ENCODE results near the gene MINK1.

The MINK1 gene

DNA sequence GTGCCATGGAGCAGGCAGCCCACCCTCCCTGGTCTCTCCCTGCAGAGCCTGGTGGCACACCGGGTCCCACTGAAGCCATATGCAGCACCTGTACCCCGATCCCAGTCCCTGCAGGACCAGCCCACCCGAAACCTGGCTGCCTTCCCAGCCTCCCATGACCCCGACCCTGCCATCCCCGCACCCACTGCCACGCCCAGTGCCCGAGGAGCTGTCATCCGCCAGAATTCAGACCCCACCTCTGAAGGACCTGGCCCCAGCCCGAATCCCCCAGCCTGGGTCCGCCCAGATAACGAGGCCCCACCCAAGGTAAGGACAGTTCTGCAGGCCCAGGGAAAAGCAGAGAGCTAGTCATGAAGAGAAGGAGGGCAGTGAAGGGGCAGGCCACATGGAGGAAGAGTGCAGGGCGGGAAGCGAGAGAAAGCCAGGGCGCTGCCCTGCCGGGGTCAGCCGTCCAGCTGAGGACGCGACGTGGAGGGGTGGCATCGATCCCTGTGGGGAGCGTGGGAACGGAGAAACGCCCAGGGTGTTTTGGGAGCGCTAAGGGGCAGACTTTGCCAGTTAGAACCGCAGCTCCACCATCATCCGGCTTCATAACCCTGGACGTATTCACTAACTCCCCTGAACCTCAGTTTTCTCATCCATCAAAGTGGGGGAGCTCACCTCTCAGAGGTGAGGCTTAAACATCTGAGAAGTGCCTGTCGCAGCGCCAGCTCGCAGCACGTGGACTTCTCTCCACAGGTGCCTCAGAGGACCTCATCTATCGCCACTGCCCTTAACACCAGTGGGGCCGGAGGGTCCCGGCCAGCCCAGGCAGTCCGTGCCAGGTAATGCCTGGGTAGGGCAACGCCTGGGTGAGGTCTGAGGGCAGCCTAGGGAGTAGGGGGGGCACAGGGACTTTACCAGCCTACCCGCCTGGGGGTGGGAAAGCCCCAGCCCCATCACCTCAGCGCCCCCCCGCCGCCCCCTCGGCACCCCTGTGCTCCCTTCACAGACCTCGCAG lies 58.6 kb downstream of the MINK1 start:
- Histone ChIP-seq H3K9me3 (ENCODE audit: control insufficient read depth, low read length) (no peaks in the 10 kb centered on the region), H3K27ac (ENCODE audit: insufficient read depth, low read length, poor library complexity, severe bottlenecking) (no peak overlapping the region), H3K4me3 (ENCODE audit: insufficient read depth, low read depth, low read length, poor library complexity, severe bottlenecking) (no peak overlapping the region), H3K4me1 (ENCODE audit: control insufficient read depth, insufficient read depth, low read length, poor library complexity, severe bottlenecking) (no peaks in the 10 kb centered on the region), H3K36me3 (ENCODE audit: control insufficient read depth, insufficient read depth, low read length) (peaks cover 94% of the 10 kb centered on the region), H3K27me3 (replicated peaks; ENCODE audit: control insufficient read depth, insufficient read depth, low read length, poor library complexity, severe bottlenecking) (no peaks in the 10 kb centered on the region)
- no peak for DNase-seq

DNA sequence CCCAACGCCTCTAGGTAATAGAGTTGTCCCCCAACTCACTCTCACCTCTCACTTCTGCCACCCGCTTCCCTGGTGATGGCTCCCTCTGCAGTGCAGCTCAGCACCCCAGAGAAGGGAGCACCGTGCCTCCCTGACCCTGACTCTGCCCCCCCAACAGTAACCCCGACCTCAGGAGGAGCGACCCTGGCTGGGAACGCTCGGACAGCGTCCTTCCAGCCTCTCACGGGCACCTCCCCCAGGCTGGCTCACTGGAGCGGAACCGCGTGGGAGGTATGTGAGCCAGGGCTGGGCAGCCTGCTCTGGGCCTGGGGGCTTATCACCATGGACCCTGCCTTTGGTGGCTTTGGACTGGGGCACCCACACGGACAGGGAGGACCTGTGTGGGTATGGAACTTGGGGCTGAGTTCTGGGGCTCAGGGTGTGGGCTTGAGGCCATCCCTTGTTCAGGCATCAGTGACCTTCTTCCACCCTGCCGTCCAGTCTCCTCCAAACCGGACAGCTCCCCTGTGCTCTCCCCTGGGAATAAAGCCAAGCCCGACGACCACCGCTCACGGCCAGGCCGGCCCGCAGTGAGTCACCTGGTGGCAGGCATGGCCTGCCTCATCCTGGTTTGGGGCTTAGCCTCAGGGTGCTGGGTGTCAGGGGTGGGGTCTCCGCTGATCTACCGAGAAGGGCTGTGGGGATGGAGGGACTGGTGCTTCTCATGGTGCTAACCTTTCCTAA lies 59.5 kb downstream of the MINK1 start:
- H3K36me3 ChIP-seq (ENCODE audit: control insufficient read depth, insufficient read depth, low read length): peaks cover 85% of the 10 kb centered on the region
- no peaks in the 10 kb centered on the region for H3K9me3 ChIP-seq (ENCODE audit: control insufficient read depth, low read length)
- no peak overlapping the region for H3K4me3 ChIP-seq (ENCODE audit: insufficient read depth, low read depth, low read length, poor library complexity, severe bottlenecking)
- H3K4me1 ChIP-seq (ENCODE audit: control insufficient read depth, insufficient read depth, low read length, poor library complexity, severe bottlenecking): no peaks in the 10 kb centered on the region
- H3K27ac ChIP-seq (ENCODE audit: insufficient read depth, low read length, poor library complexity, severe bottlenecking): no peak overlapping the region
- DNase-seq: no peak
- no peaks in the 10 kb centered on the region for H3K27me3 ChIP-seq (replicated peaks; ENCODE audit: control insufficient read depth, insufficient read depth, low read length, poor library complexity, severe bottlenecking)

DNA sequence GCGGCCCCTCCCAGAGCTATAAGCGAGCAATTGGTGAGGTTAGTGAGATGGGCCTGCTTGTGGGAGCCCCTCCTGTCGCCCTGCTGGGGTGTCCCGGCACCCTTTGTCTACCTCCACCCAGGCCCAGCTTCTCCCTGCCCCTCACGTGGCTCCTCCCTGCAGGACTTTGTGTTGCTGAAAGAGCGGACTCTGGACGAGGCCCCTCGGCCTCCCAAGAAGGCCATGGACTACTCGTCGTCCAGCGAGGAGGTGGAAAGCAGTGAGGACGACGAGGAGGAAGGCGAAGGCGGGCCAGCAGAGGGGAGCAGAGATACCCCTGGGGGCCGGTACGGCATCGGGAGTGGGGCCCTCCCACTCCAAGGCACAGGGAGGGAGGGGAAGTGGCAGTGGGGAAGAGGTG lies 60.1 kb downstream of the MINK1 start:
- H3K9me3 ChIP-seq (ENCODE audit: control insufficient read depth, low read length): no peaks in the 10 kb centered on the region
- no peaks in the 10 kb centered on the region for H3K27me3 ChIP-seq (replicated peaks; ENCODE audit: control insufficient read depth, insufficient read depth, low read length, poor library complexity, severe bottlenecking)
- no peaks in the 10 kb centered on the region for H3K4me1 ChIP-seq (ENCODE audit: control insufficient read depth, insufficient read depth, low read length, poor library complexity, severe bottlenecking)
- H3K4me3 ChIP-seq (ENCODE audit: insufficient read depth, low read depth, low read length, poor library complexity, severe bottlenecking): no peak overlapping the region
- H3K27ac ChIP-seq (ENCODE audit: insufficient read depth, low read length, poor library complexity, severe bottlenecking): no peak overlapping the region
- peaks cover 79% of the 10 kb centered on the region for H3K36me3 ChIP-seq (ENCODE audit: control insufficient read depth, insufficient read depth, low read length)
- DNase-seq: no peak

DNA sequence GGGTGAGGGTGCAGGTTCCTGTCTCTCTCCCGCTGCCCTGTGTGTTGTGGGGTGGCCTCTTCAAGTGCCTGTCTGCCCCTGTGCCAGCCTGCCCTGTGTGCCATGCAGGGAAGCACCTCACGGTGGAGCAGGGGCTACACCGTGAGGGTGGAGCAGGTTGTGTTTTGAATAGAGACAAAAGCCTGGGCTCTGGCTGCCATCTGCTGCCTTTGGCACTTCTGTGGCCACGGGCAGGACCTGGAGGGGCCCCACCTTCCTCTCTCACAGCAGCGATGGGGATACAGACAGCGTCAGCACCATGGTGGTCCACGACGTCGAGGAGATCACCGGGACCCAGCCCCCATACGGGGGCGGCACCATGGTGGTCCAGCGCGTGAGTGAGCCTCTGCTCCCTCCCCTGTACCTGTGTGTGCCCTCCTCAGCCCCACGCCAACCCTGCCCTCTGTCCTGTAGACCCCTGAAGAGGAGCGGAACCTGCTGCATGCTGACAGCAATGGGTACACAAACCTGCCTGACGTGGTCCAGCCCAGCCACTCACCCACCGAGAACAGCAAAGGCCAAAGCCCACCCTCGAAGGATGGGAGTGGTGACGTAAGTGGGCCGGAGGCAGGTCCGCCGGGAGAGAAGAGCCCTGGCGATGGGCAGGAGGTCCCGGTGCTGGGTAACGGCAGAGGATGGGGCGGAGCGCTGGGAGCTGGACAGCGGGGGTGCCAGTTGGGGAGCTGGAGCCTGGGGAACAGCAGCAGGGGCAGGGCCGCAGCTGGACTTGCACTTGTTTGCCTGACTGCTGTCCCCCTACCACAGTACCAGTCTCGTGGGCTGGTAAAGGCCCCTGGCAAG lies 60.8 kb downstream of the MINK1 start:
- no peak for DNase-seq
- H3K4me3 ChIP-seq (ENCODE audit: insufficient read depth, low read depth, low read length, poor library complexity, severe bottlenecking): no peak overlapping the region
- no peak overlapping the region for H3K27ac ChIP-seq (ENCODE audit: insufficient read depth, low read length, poor library complexity, severe bottlenecking)
- peaks cover 5% of the 10 kb centered on the region for H3K4me1 ChIP-seq (ENCODE audit: control insufficient read depth, insufficient read depth, low read length, poor library complexity, severe bottlenecking)
- H3K36me3 ChIP-seq (ENCODE audit: control insufficient read depth, insufficient read depth, low read length): peaks cover 75% of the 10 kb centered on the region
- no peaks in the 10 kb centered on the region for H3K9me3 ChIP-seq (ENCODE audit: control insufficient read depth, low read length)
- H3K27me3 ChIP-seq (replicated peaks; ENCODE audit: control insufficient read depth, insufficient read depth, low read length, poor library complexity, severe bottlenecking): no peaks in the 10 kb centered on the region

DNA sequence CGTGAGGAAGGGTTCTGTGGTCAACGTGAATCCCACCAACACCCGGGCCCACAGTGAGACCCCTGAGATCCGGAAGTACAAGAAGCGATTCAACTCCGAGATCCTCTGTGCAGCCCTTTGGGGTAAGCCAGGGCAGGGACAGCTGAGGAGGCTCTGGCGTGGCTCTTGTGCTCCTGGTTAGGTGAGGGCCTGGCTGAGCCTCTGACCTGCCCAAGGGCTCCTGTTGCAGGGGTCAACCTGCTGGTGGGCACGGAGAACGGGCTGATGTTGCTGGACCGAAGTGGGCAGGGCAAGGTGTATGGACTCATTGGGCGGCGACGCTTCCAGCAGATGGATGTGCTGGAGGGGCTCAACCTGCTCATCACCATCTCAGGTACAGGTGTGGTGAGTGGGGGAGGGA lies 62.0 kb downstream of the MINK1 start:
- peaks cover 13% of the 10 kb centered on the region for H3K4me1 ChIP-seq (ENCODE audit: control insufficient read depth, insufficient read depth, low read length, poor library complexity, severe bottlenecking)
- no peaks in the 10 kb centered on the region for H3K27me3 ChIP-seq (replicated peaks; ENCODE audit: control insufficient read depth, insufficient read depth, low read length, poor library complexity, severe bottlenecking)
- H3K27ac ChIP-seq (ENCODE audit: insufficient read depth, low read length, poor library complexity, severe bottlenecking): no peak overlapping the region
- peaks cover 65% of the 10 kb centered on the region for H3K36me3 ChIP-seq (ENCODE audit: control insufficient read depth, insufficient read depth, low read length)
- no peak for DNase-seq
- no peak overlapping the region for H3K4me3 ChIP-seq (ENCODE audit: insufficient read depth, low read depth, low read length, poor library complexity, severe bottlenecking)
- H3K9me3 ChIP-seq (ENCODE audit: control insufficient read depth, low read length): no peaks in the 10 kb centered on the region

DNA sequence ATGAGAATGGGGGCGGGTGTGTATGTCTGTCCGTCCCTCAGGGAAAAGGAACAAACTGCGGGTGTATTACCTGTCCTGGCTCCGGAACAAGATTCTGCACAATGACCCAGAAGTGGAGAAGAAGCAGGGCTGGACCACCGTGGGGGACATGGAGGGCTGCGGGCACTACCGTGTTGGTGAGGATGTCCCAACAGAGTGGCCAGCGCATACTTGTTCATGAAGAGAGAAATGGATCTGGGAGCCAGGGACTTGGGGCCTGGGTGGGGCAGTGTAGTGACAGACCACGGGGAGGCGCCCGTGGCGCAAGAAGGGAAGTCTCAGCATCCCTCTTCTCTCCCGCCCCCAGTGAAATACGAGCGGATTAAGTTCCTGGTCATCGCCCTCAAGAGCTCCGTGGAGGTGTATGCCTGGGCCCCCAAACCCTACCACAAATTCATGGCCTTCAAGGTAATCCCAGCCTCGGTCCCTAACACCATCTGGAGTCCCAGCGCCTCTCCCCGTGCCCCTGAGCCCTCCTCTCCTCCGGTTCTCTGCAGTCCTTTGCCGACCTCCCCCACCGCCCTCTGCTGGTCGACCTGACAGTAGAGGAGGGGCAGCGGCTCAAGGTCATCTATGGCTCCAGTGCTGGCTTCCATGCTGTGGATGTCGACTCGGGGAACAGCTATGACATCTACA lies 62.7 kb downstream of the MINK1 start:
- Histone ChIP-seq H3K27me3 (replicated peaks; ENCODE audit: control insufficient read depth, insufficient read depth, low read length, poor library complexity, severe bottlenecking) (no peaks in the 10 kb centered on the region), H3K27ac (ENCODE audit: insufficient read depth, low read length, poor library complexity, severe bottlenecking) (no peak overlapping the region), H3K4me1 (ENCODE audit: control insufficient read depth, insufficient read depth, low read length, poor library complexity, severe bottlenecking) (peaks cover 20% of the 10 kb centered on the region), H3K36me3 (ENCODE audit: control insufficient read depth, insufficient read depth, low read length) (peaks cover 59% of the 10 kb centered on the region), H3K4me3 (ENCODE audit: insufficient read depth, low read depth, low read length, poor library complexity, severe bottlenecking) (no peak overlapping the region), H3K9me3 (ENCODE audit: control insufficient read depth, low read length) (no peaks in the 10 kb centered on the region)
- no peak for DNase-seq

DNA sequence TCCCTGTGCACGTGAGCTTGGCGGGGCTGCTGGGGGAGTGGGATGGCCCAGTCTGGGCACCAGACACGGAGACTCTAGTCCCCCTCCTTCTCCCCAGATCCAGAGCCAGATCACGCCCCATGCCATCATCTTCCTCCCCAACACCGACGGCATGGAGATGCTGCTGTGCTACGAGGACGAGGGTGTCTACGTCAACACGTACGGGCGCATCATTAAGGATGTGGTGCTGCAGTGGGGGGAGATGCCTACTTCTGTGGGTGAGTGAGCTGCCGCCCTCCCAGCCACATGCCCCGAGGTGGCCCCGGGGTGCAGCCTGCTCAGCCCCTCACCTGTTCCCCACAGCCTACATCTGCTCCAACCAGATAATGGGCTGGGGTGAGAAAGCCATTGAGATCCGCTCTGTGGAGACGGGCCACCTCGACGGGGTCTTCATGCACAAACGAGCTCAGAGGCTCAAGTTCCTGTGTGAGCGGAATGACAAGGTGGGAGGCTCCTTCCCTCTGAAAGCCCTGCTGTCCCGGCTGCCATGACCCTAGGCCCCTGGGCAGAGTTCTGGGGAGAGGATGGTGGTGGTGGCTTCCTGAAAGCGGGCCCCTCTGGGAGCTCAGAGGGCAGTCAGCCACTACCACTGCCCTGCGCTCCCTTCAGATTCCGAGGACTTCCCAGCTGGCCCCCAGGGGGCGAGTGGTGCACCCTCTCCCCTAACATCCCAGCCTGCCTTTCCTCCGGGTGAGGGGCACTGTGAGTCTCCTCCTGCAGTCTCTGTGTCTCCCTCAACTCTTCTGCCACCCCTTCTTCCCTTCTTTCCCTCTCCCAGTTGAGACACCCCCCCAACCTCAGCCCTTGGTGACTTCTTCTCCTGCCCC lies 63.4 kb downstream of the MINK1 start:
- Histone ChIP-seq H3K4me3 (ENCODE audit: insufficient read depth, low read depth, low read length, poor library complexity, severe bottlenecking) (no peak overlapping the region), H3K9me3 (ENCODE audit: control insufficient read depth, low read length) (no peaks in the 10 kb centered on the region), H3K27me3 (replicated peaks; ENCODE audit: control insufficient read depth, insufficient read depth, low read length, poor library complexity, severe bottlenecking) (no peaks in the 10 kb centered on the region), H3K4me1 (ENCODE audit: control insufficient read depth, insufficient read depth, low read length, poor library complexity, severe bottlenecking) (peaks cover 20% of the 10 kb centered on the region), H3K36me3 (ENCODE audit: control insufficient read depth, insufficient read depth, low read length) (peaks cover 51% of the 10 kb centered on the region), H3K27ac (ENCODE audit: insufficient read depth, low read length, poor library complexity, severe bottlenecking) (no peak overlapping the region)
- DNase-seq: no peak

DNA sequence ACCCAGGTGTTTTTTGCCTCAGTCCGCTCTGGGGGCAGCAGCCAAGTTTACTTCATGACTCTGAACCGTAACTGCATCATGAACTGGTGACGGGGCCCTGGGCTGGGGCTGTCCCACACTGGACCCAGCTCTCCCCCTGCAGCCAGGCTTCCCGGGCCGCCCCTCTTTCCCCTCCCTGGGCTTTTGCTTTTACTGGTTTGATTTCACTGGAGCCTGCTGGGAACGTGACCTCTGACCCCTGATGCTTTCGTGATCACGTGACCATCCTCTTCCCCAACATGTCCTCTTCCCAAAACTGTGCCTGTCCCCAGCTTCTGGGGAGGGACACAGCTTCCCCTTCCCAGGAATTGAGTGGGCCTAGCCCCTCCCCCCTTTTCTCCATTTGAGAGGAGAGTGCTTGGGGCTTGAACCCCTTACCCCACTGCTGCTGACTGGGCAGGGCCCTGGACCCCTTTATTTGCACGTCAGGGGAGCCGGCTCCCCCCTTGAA lies 64.1 kb downstream of the MINK1 start:
- no peaks in the 10 kb centered on the region for H3K27me3 ChIP-seq (replicated peaks; ENCODE audit: control insufficient read depth, insufficient read depth, low read length, poor library complexity, severe bottlenecking)

More for the DNA sequence above, 64.1 kb downstream of the MINK1 start:
- no peak for DNase-seq
- Histone ChIP-seq H3K4me3 (ENCODE audit: insufficient read depth, low read depth, low read length, poor library complexity, severe bottlenecking) (no peak overlapping the region), H3K27ac (ENCODE audit: insufficient read depth, low read length, poor library complexity, severe bottlenecking) (no peak overlapping the region), H3K9me3 (ENCODE audit: control insufficient read depth, low read length) (no peaks in the 10 kb centered on the region), H3K36me3 (ENCODE audit: control insufficient read depth, insufficient read depth, low read length) (peaks cover 44% of the 10 kb centered on the region), H3K4me1 (ENCODE audit: control insufficient read depth, insufficient read depth, low read length, poor library complexity, severe bottlenecking) (peaks cover 20% of the 10 kb centered on the region)

Data from effector memory CD4-positive, alpha-beta T cell (primary cell).